Stimulated activated CD8-positive, alpha-beta memory T cell treated with anti-CD3 and anti-CD28 coated beads, Interleukin-4, amount 100 ng/mL, for 48 hours (primary cell): Measurements from ENCODE around the gene PKHD1.

Source experiments
- DNase-seq: peaks from one replicate; pipeline ENCODE4 v3.0.0-alpha.2; 2020

PKHD1 gene, protein sequence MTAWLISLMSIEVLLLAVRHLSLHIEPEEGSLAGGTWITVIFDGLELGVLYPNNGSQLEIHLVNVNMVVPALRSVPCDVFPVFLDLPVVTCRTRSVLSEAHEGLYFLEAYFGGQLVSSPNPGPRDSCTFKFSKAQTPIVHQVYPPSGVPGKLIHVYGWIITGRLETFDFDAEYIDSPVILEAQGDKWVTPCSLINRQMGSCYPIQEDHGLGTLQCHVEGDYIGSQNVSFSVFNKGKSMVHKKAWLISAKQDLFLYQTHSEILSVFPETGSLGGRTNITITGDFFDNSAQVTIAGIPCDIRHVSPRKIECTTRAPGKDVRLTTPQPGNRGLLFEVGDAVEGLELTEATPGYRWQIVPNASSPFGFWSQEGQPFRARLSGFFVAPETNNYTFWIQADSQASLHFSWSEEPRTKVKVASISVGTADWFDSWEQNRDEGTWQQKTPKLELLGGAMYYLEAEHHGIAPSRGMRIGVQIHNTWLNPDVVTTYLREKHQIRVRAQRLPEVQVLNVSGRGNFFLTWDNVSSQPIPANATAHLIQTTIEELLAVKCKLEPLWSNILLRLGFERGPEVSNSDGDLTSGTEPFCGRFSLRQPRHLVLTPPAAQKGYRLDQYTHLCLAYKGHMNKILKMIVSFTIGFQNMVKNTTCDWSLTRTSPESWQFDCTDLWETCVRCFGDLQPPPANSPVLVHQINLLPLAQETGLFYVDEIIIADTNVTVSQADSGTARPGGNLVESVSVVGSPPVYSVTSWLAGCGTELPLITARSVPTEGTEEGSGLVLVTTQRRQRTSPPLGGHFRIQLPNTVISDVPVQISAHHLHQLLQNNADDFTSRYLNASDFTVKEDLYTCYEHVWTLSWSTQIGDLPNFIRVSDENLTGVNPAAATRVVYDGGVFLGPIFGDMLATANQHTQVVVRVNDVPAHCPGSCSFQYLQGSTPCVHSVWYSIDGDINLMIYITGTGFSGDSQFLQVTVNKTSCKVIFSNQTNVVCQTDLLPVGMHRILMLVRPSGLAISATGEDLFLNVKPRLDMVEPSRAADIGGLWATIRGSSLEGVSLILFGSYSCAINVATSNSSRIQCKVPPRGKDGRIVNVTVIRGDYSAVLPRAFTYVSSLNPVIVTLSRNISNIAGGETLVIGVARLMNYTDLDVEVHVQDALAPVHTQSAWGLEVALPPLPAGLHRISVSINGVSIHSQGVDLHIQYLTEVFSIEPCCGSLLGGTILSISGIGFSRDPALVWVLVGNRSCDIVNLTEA (N-terminal part only)

DNA sequence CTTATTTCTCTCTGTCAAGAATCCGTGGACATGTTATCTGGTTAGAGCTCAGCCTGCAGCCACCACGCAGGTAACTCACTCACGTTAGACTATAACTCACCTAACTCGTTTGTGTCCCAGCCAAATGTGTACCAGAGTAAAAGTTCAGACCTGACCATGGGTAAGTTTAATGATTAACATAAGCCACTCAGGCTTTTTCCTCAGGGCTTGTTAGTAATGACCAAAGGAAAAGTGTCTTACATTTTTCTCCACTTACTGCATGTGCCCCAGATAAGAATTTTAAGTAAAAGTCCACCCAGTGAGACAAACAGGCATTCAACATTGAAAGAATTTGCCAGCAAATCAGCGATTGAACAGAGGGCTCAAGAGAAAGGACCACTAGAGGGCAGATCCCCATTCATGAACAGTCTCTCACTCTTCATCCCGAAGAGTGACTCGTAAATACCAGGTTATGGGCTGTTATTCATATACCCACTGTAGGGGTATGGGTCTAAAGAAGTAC, at the start of gene PKHD1:
Gene PKHD1 (minus strand): TSS at position 116 of the 502 bp plus-strand sequence. CDS start 2,680 bp downstream, outside the sequence.
- DNase-seq, result no peak

DNA sequence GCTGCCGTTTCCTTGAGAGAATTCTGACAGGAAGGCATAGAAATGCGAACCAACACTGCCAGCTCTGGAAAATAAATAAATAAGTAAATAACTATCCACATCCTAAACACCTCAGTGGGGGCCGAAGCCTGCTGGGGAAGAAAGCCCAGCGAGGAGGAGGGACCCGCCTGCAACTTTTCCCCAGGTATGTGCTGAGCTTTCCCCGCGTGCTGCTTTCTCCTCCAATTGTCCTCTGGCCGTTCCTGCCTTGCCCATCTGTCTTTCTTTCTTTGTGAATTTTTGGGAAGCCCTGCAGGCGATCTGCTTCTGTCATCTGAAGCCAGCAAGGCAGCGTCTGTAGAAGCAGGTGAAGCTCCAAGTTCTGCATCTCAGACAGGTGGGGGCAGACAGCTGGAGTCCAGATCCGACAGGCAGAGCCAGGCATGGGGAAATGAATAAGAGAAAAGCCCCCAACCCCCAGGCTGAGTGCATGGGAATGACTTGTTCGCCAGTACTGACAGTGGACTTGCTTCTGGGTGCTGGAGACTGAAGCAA, 49.6 kb upstream of the PKHD1 start:
- DNase-seq, result no peak

DNA sequence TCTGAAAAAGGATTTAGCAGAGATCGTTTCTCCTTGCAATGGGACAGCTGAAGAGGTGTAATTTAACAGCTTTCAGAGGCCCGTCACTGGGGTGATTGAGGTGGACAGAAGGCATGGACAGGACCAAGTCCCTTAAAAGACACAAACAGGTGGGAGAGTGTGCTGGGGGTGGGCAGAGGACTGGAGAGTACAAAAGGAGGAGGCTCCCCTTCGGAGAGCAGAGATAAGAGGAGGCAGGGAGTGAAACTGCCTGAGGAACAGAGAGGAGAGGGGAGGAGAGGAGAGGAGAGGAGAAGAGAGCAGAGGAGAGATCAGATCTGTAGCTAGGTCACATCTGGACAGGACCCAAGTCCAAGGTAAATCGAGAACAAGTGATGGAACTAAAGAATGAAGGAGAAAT, 48.6 kb upstream of the PKHD1 start:
- DNase-seq, result no peak

DNA sequence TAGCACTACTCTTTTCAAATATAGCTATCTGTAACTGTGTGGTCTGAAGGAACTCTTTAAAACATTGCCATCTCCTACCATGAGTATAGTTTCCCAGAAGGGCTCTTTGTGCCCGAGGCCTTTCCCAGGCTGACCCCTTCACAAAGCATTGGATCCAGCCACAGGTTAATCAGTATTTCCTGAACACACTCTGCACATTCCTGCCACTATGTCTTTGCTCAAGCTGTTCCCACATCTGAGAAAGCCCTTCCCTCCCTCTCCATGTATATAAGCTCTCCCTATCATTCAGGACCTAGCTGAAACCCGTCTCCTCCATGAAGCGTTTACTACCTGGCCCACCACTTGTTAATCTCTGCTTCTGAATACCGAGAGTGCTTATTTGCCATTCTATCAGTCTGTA, 47.8 kb upstream of the PKHD1 start:
- DNase-seq, result no peak

DNA sequence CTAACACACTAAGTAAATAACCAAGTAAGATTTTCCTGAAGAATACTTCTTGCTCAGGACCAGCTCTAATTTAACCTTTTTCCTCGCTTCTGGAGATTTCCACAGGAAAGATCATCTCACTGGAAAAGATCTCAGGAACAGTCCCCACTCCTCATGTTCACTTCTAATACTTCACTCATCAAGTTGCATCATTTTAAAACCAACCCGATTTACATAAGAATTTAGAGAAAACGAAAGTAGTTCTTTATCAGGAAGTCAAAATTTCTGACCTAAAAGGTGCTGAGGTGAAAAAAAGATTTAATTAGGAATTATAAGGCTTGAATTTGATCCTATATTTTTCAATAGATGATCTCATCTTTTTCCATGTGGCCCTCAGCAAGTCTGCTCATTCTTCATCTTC, 46.6 kb upstream of the PKHD1 start:
- no peak for DNase-seq

DNA sequence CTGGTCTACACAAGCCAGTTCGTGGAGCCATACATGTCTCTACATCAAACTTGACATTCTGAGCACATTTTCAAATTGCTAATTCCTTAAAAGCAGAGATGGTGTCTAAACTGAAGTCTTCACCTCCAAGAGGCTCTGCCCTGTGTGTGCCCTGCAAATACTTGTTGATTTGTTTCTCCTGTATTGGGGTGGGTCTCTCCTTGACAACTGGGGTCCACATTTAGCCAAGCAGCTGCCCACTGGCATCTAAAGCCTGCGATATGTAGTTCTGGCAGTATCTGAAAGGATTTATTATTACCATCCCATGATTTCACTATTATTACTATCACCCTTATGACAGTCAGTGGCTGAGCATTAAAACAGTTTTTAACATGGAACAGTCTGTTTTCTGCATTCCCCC, 45.9 kb upstream of the PKHD1 start:
- DNase-seq, result no peak

DNA sequence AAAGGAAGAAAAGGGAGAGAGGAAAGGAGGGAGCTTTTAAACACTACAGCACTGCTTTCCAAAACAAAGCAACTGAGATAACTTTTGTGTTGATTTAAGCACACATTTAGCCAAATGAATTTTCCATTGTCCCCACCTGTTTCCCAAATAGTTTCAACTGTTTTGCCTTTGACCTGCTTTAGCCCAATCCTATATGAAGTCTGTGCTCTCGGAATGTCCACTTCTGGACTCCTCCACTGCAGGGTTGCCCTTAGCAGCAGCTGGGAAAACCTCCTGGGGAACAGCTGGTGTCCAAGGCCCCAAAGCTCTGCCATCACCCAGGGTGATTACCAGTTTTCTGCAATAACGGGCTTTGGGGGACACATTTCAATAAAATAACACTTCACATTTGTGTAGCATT, 44.9 kb upstream of the PKHD1 start:
- no peak for DNase-seq

DNA sequence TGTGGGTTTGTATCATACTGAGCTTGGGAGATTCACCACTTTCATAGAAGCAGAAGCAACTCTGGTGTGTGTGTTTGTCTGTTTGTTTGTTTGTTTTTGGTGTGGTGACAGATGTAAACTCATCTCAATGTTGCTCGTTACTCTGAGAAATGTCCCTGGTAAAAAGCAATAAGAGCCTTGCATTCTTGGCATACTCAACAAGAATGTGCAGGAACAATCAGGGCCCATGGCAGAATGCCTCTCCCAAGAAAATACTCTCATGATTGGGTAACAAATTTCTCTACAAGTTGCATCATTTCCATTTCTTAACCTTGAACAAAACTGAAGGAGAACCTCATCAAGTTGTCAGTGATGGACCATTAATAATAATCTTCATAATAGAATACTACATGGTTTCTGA, 43.0 kb upstream of the PKHD1 start:
- no peak for DNase-seq

DNA sequence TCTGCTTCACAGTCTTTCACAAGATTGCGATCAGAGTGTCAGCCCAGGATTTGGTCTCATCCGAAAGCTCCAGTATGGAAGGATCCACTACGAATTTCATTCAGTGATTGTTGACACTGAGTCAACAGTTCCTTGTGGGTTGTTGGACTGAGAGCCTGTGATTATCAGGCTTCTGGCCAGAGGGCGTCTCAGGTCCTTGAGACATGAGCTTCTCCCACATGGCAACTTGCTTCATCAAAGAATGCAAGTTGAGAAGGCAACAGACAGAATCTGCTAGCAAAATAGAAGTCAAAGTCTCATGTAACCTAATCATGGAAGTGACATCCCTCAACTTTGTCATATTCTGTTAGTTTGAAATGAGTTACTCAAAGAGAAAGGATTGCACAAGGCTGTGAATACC, 40.5 kb upstream of the PKHD1 start:
- DNase-seq, result no peak

DNA sequence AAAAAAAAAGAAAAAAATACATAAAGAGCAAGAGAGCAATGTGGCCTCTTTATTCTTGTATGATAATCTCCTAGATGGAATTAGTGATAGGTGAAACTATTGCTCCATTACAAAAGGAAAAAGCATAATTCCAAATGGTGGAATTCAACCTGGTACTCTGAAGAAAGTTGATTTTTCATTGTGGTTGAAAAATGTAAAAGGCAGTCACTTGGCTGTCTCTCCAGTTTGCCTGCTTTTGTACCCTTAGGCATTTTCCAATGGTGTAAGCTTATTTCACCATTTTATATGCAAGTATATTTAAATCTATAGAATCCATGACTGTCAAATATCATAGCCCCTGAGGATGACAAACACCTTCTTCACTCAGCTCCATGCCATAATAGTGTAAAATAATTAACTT, 38.8 kb upstream of the PKHD1 start:
- no peak for DNase-seq

DNA sequence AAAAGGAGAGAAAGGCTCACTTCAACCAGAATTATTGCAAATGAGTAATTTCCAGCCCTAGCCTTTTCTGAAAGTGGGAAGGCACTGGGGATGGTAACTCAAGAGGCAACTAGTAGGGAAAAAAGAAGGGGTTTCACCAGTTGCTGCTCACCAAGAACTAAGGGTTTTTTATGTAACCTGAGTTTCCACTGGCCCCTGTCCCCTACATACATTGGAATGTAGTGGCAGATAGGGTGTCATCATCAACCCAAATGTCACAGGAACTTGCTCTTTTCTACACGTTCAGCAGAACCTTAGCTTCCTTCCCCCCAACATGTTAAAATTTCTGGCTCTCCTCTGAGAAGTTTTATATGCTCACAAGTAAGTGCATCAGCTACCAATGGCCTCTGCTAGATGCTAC, 38.2 kb upstream of the PKHD1 start:
- DNase-seq, result no peak

DNA sequence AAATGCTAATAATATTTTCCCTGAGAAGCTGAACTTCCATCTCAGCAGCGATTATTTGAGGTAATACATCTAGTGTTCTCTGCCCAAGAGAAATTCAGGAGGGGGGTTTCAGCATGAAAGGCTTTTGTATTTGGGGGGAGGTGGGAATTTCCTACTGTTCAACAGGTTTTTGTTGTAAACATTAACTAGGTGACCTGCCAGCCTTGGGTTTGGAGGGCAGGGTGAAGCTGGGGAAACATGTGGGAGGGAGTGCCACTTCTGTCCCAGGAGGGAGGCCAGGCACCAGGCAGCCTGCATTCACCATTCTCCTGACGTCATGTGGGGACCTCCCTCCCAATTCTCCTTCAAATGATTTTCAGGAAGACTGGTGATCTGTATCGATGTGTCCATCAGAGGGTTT, 37.7 kb upstream of the PKHD1 start:
- no peak for DNase-seq

DNA sequence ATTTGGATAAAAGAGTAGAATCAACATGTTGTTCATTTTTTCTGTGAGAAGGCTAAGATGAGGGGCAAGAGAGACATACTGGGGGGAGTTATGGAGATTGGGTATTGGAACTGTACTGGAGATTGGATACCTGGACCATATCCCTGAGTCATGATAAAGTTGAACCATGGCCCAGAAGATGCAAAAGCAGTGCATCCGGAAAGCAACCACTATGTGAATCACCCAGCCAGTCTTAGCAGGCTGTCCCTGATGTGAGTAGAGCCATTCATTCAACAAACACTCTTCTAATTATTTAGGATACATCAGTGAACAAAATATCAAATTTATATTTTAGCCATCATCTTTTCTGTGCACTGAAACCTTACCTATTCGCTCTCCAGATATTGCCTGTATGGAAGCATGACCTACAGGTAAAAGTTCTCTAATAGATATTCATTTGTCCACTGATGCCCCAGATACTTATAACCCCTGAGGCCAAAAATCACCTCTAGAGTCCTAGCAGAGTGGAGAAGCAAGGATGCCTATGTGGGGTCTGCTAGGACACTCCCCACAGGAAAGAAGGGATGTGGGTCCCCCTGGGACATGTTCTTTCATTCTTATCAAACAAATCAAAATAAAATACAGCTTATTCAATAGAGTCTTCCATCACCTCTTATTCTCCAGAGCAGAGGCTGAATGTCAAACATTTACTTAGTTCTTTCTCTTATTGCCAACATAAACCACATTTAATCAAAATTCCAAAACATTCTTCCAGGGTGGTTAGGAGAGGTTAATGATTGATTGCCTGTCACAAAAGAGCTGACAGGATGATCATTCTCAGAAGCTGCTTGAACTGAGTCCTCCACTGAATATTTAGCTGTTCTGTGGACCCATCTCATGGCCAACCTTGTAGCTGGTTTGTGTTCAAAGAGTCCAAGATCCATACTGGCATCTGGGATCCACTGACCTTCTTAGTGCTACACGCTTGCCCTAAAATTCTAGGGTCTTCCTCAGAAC, 37.0 kb upstream of the PKHD1 start:
- no peak for DNase-seq

DNA sequence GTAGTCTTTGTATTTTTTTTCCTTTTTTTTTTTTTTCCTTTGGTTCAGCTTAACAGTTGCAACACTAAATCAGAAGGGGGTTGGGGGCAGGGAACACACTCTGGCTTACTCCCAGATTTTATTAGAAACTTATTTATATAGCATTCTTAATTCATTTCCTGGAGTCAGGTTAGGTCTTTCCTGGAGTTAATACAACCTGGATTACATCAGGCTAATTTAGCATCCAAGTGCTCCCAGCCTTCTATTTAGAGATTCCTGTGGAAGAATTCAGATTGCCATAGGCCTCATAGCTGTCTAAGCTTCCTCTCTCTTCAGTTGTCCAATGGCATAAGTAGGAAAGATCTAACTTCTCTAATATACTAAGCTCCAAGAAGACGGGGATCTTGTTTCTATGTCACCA, 35.8 kb upstream of the PKHD1 start:
- DNase-seq, result no peak

DNA sequence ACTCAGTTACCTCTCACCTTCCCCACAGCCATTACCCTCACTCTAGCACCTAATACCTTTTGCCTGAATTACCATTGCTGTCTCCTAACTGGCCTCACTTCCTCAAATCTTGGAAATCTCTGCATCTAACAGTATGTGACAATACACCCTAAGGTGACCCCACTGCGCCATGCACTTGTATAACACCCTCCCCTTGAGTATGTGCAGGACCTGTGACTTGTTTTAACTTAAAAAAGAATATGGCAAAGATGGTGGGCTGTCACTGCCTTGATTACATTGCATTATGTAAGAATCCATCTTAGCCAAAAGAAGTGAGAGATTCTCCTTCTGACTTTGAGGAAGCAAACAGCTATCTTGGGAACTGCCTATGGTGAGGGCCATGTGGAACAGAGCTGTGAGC, 29.9 kb upstream of the PKHD1 start:
- DNase-seq, result no peak

DNA sequence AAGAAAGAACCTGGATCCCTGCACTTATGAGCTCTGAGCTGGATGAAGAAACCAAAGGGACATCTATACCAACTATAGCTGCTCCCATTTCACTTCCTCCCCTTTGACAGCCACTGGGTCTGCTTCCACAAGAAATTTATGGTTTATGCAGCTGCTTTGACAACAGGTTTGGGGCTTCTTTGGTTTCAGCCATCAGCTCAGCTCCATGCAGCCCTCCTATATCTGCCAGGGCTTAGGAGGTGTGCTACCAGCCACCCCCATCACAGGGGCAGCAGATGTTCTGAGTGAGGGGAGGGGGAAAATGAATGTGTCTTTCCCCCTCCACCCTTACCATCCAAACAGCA, 29.2 kb upstream of the PKHD1 start:
- no peak for DNase-seq

DNA sequence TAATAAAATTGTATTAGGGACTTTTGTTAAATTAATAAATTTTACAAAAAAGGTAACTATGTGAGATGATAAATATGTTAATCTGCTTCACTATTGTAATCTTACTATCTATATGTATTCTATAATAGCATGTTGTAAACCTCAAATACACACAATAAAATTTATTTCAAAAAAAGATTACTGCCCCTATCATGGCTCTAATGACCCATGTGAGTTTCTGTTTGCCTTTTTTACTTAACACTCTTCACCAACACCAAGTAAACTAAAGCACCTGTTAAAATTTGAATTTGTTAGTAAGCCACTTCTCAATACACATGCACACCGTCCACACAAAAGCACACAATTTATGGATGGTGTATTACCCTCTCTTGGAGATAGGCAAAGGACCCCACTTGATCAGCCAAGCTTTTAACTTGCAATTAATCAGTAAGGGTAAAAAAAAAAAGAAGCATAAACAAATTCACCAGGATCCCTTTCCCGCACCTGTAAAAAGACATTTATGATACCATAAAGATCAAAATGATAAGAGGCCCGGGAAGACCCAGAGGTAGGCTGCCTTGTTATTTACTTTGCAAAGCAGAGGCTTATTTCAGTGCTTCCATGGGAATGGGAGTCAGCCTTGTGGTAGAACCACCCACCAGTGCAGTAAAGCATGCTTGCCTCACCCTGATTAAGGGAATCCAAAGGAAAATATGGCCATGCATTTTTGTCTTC, 28.6 kb upstream of the PKHD1 start:
- no peak for DNase-seq

DNA sequence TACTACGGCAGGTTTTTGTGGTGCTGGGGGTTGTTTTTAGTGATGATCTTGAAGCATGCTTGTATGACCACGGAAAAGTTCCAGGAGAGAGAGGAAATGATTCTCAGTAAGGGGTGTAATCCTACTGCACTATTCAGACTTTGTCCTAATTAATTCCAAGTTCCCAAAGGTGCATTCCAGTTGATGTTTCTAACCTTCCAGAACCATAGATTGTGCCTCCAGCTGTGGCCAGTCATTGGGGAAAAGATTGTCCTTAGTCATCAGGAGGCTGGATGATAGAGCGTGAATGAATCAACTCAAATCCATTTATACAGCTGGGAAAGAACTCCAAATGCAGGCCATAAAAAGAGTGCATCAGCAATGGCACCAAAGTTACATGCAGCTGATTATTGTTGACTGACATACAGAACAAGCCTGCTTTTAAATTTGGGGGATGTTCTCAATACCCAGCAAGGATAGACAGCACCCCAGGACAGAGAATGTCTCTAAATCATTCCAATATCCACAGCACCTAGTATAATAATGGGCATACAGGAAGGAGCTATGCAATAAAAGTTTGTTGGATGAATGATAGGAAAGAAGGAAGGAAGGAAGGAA, 27.8 kb upstream of the PKHD1 start:
- DNase-seq, result no peak

DNA sequence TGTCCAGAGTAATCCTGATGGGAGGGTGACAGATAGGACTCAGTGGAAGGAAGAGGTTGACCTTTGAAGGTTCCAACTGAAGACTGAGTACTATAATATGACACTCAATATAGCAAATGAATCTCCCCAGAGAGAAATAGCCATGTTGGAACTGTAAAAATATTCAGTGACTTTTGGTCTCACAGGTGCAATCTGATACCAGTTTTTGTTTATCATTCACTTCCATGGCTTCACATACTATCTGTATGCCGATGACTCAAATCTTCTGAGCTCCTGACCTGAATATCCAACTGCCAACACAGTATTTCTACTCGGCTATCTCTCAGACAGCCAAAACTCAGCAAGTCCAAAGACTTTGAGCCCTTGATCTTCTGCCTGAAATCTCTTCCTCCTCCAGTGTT, 21.8 kb upstream of the PKHD1 start:
- no peak for DNase-seq

DNA sequence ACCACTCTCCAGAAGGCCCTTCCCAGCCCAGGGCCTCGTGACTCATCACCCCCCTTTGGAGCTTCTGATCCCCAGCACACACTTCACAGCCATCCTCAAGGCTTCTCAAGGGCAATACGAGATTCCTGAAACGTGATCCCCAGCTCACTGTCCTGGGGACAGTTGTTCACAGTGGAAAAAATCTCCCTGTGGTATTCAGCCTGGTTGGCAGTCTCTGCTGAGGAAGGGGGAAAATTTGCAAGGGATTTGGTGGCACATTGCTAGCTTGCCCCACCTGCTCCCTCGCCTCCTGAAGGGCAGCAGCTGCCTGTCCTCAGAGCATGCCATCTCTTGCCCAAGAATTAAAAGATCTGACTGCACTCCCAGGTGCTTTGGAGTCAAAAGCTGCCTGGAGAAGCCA, 20.7 kb upstream of the PKHD1 start:
- no peak for DNase-seq

DNA sequence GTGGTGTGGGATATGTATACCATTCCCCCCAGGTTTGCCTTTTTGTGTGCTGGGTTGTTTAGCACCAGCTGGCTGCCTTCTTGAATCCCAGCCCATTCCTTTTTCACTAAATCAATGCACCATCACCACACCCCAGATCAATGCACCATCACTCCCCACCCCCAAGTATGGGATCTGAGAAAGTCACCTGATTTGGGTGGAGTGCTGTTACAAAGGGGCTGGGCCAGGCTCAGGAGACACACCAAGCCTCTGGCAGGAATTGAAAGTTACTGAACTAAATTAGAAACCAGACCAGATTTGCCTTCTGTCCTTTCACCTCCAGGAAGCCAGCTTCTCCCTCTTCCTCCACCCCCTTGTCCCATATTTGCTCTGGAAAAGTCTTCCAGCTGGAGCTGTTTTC, 19.6 kb upstream of the PKHD1 start:
- no peak for DNase-seq
